GM19468 (cell line): ENCODE measurements around the gene SPATA31E1.
"Not testable (repeated sequence)": the region's sequence is repeated elsewhere in the genome, so short reads cannot be mapped to it uniquely, and the experiment has no call there.

ENCODE experiments used
- ATAC-seq: cut with Tn5 transposase; IDR thresholded peaks from one replicate; pipeline ENCODE4 v1.9.1; 2021; ENCODE audit warnings: mild to moderate bottlenecking, moderate library complexity, moderate number of reproducible peaks; ENCODE audit not compliant: unreplicated experiment; ENCODE audit errors: extremely low read depth

SPATA31E1 gene

GRCh38 chr9:87919013-87919412 lies 36.3 kb downstream of the SPATA31E1 start:
- not testable (repeated sequence) for ATAC-seq

GRCh38 chr9:87921561-87921960 lies 38.9 kb downstream of the SPATA31E1 start:
- ATAC-seq: not testable (repeated sequence)

DNA sequence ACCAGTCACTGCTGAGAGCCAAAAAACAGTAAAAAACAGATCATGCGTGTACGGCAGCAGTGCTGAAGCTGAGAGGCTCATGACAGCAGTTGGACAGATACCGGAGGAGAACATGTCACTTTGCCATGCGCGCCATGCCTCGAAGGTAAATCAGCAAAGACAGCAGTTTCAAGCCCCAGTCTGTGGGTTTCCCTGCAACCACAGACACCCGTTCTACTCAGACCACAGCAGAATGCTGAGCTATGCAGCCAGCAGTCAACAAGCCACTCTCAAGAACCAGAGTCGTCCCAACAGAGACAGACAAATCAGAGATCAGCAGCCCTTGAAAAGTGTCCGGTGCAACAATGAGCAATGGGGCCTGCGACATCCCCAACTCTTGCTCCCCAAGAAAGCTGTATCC lies 40.3 kb downstream of the SPATA31E1 start:
- ATAC-seq: not testable (repeated sequence)

DNA sequence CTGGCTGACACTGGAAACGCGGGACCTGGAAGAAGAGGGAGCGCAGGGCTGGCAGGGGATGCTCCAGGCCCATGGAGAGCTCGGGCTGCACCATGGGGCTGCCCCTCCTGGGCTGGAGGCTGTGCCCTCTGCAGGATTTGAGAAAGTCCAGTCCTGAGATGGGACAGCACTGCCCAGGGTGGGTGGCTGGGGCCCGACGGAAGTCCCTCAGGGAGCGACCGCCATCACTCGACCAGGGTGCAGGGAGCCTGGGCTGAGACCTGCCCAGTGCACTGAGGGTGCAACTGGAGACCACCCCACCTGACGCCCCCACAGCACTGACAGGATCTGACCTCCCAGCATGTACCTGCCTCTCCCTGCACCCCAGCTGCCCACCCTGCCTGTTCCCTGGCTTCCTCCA lies 42.2 kb downstream of the SPATA31E1 start:
- ATAC-seq: not testable (repeated sequence)

- not testable (repeated sequence) for ATAC-seq
Observed at GRCh38 chr9:87929152-87929551, 46.5 kb downstream of the SPATA31E1 start.

GRCh38 chr9:87934444-87934843 lies 51.8 kb downstream of the SPATA31E1 start:
- not testable (repeated sequence) for ATAC-seq

- not testable (repeated sequence) for ATAC-seq
Observed at GRCh38 chr9:87937352-87937751, 54.7 kb downstream of the SPATA31E1 start.

- not testable (repeated sequence) for ATAC-seq
Observed at GRCh38 chr9:87937918-87938317, 55.2 kb downstream of the SPATA31E1 start.

DNA sequence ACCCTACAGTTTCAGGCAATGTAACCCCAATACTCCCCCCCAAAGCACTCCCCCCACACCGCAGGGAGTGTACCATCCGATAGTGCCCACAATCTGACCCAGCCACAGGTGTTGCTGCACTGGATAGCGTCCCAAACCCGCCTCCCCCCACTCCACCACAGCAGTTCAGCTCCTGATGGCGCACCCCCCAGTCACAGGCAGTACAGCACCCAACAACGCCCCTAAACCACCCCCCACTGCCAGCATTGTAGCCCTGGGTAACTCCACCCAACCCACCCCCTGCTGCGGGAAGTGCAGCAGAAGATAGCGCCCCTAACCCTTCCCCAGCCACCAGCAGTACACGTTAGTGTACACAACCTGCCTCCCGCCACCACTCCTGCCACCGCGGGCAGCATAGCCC lies 55.7 kb downstream of the SPATA31E1 start:
- ATAC-seq: not testable (repeated sequence)
